Erythroblast (primary cell): Measurements from ENCODE around the gene TUBA8.
"Not testable (repeated sequence)": the region's sequence is repeated elsewhere in the genome, so short reads cannot be mapped to it uniquely, and the experiment has no call there.

ENCODE experiments used
- GATA1 ChIP-seq: IDR thresholded peaks from 2 replicates; pipeline ENCODE4 v1.6.1; 2011; ENCODE audit warnings: low read depth, mild to moderate bottlenecking, control low read depth, low read length, moderate library complexity
- POLR2A ChIP-seq: IDR thresholded peaks from 2 replicates; pipeline ENCODE4 v1.6.1; 2011; ENCODE audit warnings: mild to moderate bottlenecking, low read length

DNA sequence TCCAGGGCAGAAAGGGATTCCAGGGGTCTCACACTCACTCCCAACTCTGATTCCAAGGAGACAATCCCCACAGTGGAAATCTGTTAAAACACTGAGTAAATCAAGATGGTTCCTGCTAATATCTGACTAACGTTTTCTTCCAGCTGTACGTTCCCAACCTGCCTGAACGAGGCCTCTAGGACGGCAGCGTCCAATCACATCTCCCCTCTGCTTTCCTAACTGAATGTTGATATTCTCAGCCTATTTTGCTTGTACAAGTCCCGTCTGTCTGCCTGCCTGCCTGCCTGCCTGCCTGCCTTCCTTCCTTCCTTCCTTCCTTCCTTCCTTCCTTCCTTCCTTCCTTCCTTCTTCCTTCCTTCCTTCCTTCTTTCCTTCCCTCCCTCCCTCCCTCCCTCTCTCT is 46.9 kb upstream of the TUBA8 start:
- not testable (repeated sequence) for TF ChIP-seq POLR2A, GATA1
